C4-2B (cell line): ENCODE data around the gene HTD2.
"Not testable (repeated sequence)": the region's sequence is repeated elsewhere in the genome, so short reads cannot be mapped to it uniquely, and the experiment has no call there.

ENCODE experiments used
- H3K27ac ChIP-seq: fragments of 450-650 bp; 2 replicates; pipeline ENCODE4 v1.5.1; 2017
- ZFX ChIP-seq: fragments of 450-650 bp; IDR thresholded peaks from 2 replicates; pipeline ENCODE4 v1.6.1; 2017
- TF ChIP-seq, protein P1 (sequence below): fragments of 450-650 bp; conservative IDR thresholded peaks from 2 replicates; pipeline ENCODE4 v1.5.1; 2017; ENCODE audit warnings: mild to moderate bottlenecking

Gene HTD2

DNA sequence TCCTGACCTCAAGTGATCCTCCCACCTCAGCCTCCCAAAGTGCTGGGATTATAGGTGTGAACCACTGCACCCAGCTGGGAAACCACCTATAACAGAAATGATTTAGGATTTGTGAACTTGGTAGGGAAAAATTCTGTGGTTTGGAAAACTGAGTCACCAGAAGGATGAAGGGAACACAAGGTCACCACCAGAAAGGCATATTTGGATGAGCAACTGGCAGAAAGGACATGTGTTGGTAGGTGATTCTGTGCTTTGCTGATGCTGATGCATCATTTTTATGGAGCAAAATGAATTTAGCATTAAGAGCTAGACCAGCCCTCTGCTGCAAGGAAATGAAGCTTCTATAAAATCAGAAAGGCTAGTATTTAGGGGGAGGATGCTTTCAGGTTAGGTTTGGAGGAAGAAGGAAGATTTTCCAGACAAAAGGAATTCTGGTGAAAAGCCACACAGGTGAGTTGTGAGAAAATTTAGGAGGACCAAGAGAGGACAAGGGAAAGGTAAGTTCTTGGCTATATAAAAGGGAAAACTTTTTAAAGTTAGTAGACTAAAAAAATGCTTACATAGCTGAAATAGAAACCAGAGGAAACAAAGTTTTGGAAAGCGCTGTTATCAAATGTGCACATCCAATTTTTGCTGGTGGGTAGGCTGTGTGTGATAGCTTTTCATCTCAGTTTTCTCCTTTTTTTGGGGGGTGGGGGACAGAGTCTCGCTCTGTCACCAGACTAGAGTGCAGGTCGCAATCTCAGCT, 30.0 kb downstream of the HTD2 start:
- H3K27ac ChIP-seq, result no peak overlapping the region
- TF ChIP-seq, protein P1, sequence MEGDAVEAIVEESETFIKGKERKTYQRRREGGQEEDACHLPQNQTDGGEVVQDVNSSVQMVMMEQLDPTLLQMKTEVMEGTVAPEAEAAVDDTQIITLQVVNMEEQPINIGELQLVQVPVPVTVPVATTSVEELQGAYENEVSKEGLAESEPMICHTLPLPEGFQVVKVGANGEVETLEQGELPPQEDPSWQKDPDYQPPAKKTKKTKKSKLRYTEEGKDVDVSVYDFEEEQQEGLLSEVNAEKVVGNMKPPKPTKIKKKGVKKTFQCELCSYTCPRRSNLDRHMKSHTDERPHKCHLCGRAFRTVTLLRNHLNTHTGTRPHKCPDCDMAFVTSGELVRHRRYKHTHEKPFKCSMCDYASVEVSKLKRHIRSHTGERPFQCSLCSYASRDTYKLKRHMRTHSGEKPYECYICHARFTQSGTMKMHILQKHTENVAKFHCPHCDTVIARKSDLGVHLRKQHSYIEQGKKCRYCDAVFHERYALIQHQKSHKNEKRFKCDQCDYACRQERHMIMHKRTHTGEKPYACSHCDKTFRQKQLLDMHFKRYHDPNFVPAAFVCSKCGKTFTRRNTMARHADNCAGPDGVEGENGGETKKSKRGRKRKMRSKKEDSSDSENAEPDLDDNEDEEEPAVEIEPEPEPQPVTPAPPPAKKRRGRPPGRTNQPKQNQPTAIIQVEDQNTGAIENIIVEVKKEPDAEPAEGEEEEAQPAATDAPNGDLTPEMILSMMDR, result no peak
- TF ChIP-seq ZFX, result no peak

DNA sequence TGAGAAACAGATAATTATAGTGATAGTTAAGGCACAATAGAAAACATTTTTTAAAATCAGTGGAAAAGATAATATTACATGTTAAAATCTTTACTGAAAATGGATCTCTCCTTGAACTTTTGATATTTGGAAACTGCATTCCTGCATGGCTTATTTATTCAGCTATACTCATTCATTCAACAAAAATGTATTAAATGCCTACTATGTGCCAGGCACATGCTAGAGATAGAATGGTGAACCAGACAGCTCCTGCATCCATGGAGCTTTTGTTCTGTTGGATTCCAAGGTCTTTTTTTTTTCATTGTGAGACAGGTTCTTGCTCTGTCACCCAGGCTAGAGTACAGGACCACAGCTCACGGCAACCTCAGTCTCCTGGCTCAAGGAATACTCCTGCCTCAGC, 30.9 kb downstream of the HTD2 start:
- TF ChIP-seq, protein P1, result no peak
- TF ChIP-seq ZFX, result no peak
- no peak overlapping the region for H3K27ac ChIP-seq

DNA sequence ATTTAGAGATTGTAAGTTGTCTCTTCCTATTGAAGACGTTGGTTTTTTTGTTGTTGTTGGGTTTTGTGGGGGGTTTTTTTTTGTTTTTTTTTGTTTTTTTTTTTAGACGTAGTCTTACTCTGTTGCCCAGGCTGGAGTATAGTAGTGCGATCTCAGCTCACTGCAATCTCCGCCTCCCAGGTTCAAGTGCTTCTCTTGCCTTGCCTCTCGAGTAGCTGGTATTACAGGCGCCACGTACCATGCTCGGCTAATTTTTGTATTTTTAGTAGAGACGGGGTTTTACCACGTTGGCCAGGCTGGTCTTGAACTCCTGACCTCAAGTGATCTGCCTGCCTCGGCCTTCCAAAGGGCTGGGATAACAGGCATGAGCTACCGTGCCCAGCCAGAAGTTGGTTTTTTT, 32.8 kb downstream of the HTD2 start:
- not testable (repeated sequence) for H3K27ac ChIP-seq

DNA sequence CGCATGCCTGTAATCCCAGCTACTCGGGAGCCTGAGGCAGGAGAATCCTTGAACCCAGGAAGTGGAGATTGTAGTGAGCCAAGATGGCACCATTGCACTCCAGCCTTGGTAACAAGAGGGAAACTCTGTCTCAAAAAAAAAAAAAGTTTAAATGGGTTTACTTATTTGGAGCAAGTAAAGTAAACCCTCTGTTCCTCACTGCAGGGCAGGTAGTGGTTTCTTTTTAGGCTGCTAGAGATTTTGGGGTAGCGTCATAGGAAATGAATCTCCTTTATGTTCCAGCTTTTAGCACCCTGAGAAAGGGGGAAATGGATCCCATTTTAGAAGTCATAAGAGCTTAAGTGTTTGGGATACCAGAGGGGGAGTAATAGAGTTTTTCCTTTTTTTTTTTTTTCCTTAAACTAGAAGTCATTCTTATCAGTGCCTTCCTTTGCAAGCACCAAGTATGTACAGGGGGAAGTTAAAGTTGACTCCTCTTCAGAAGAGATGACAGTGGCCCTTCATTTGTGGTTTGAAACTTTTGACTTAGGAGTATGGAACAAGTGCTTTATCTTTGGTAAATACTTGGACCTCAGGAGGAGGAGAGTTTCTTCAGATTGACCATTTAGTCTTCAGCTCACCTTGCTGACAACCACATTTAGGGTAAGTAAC, 34.4 kb downstream of the HTD2 start:
- no peak overlapping the region for H3K27ac ChIP-seq
- TF ChIP-seq, protein P1, result no peak
- TF ChIP-seq ZFX, result no peak

DNA sequence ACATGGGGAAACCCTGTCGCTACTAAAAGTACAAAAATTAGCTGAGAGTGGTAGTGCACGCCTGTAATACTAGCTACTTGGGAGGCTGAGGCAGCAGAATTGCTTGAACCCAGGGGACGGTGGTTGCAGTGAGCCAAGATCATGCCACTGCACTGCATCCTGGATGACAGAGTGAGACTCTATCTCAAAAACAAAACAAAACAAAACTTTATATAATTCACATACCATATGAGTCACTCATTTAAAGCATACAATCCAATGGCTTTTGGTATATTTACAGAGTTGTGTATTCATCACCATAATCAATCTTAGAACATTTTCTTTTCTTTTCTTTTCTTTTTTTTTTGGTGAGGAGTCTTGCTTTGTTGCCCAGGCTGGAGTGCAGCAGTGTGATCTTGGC, 35.1 kb downstream of the HTD2 start:
- H3K27ac ChIP-seq, result no peak overlapping the region
- TF ChIP-seq ZFX, result no peak
- TF ChIP-seq, protein P1, result no peak

DNA sequence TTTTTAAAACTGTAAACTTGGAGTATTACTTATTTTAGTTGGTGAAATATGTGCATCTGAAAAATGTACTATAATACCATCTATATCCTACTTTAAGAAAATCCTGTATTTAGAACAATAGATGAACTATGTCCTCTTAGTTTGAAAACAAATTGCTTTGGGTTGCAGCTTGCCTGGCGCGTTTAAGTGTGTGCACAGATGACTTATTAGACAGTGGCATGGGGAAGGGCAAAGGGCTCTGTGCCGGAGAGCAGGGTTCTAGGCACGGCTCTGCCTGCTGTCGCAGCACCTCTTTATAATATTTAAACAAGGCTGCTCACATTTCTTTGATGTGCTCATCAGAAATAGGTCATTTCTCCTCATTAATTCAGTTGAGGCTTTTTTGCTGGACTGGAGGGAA, 36.4 kb downstream of the HTD2 start:
- H3K27ac ChIP-seq, result no peak overlapping the region

GRCh38 chr3:58345457-58345856, 39.1 kb downstream of the HTD2 start:
- H3K27ac ChIP-seq, result no peak overlapping the region
- TF ChIP-seq, protein P1, result no peak
- no peak for TF ChIP-seq ZFX

More for the DNA sequence above, 36.4 kb downstream of the HTD2 start:
- no peak for TF ChIP-seq ZFX

DNA sequence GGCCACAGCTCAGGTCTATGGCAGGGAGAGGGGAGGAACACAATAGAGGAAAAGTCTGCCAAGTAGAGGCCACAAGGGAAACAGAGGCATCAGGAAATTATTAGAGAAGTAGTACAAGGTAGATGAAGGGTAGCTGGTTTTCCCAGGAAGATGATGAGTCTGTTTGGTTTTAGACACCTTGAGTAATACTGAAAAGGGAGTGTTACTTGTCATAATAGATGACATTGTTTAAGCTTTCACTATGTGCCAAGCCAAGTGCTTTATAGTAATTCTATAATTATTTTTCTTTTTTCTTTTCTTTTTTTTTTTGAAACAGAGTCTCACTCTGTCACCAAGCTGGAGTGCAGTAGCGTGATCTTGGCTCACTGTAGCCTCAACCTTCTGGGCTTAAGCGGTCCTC, 40.0 kb downstream of the HTD2 start:
- no peak overlapping the region for H3K27ac ChIP-seq
- TF ChIP-seq ZFX, result no peak
- TF ChIP-seq, protein P1, result no peak
